WTC11 (cell line): ENCODE measurements around the gene ARHGAP15. TPM values are rescaled to one million over a fixed set of nuclear protein-coding genes. Genes with fewer than 3 reads are reported as not detected.

Source experiments
- ATAC-seq: fragments of 200-7000 bp; cut with Tn5 transposase; 2 replicates; pipeline ENCODE4 v1.10.0; 2021; ENCODE audit warnings: mild to moderate bottlenecking, moderate library complexity
- CTCF ChIA-PET: fragments of 300-600 bp; sonication (Branson Sonifier 250); formaldehyde crosslinking; loops from one replicate; lab custom pipeline; 2021; ENCODE audit warnings: antibody characterized with exemption; lab: Charles Lee
- POLR2A ChIA-PET: fragments of 350-600 bp; sonication (Branson Sonifier 250); formaldehyde crosslinking; loops from one replicate; lab custom pipeline; 2021; ENCODE audit warnings: antibody characterized with exemption; lab: Charles Lee
- DNase-seq: peaks from one replicate; pipeline ENCODE4 v3.0.0; 2021; ENCODE audit warnings: low spot score
- H3K27ac Mint-ChIP-seq: 2 replicates; pipeline ENCODE4 v1.8.0; 2021; ENCODE audit warnings: mixed read lengths
- H3K27me3 Mint-ChIP-seq: 2 replicates; pipeline ENCODE4 v1.8.0; 2021; ENCODE audit warnings: low read depth, mild to moderate bottlenecking, moderate library complexity, mixed read lengths
- H3K36me3 Mint-ChIP-seq: 2 replicates; pipeline ENCODE4 v1.8.0; 2021; ENCODE audit warnings: mixed read lengths
- H3K4me1 Mint-ChIP-seq: 2 replicates; pipeline ENCODE4 v1.8.0; 2022; ENCODE audit warnings: mixed read lengths
- H3K4me3 Mint-ChIP-seq: 2 replicates; pipeline ENCODE4 v1.8.0; 2021; ENCODE audit warnings: mild to moderate bottlenecking, moderate library complexity, mixed read lengths
- H3K9me3 Mint-ChIP-seq: 2 replicates; pipeline ENCODE4 v1.8.0; 2021; ENCODE audit warnings: mixed read lengths
- ATF1 ChIP-seq: sonication (generic); formaldehyde crosslinking; IDR thresholded peaks from 2 replicates; pipeline ENCODE4 v1.8.1; 2023; ENCODE audit warnings: mild to moderate bottlenecking, moderate library complexity, missing genetic modification reagents
- ATF3 ChIP-seq: sonication (generic); formaldehyde crosslinking; conservative IDR thresholded peaks from 2 replicates; pipeline ENCODE4 v1.8.1; 2022; ENCODE audit warnings: mild to moderate bottlenecking, missing genetic modification reagents
- CREM ChIP-seq: sonication (generic); formaldehyde crosslinking; IDR thresholded peaks from 2 replicates; pipeline ENCODE4 v1.8.1; 2022; ENCODE audit warnings: mild to moderate bottlenecking, missing genetic modification reagents, moderate library complexity
- E2F4 ChIP-seq: sonication (generic); formaldehyde crosslinking; IDR thresholded peaks from 2 replicates; pipeline ENCODE4 v1.8.1; 2022; ENCODE audit warnings: low read depth, mild to moderate bottlenecking, moderate library complexity, missing genetic modification reagents, borderline replicate concordance
- ELF4 ChIP-seq: sonication (generic); formaldehyde crosslinking; IDR thresholded peaks from 2 replicates; pipeline ENCODE4 v1.8.1; 2022; ENCODE audit warnings: low read depth, mild to moderate bottlenecking, moderate library complexity, missing genetic modification reagents
- EMX1 ChIP-seq: fragments of 250-450 bp; sonication (Bioruptor Pico); IDR thresholded peaks from 2 replicates; pipeline ENCODE4 v1.8.0; 2021; ENCODE audit warnings: mild to moderate bottlenecking
- ESRRA ChIP-seq: sonication (generic); formaldehyde crosslinking; IDR thresholded peaks from 2 replicates; pipeline ENCODE4 v1.8.1; 2022; ENCODE audit warnings: mild to moderate bottlenecking, missing genetic modification reagents, borderline replicate concordance
- FOXJ3 ChIP-seq: sonication (generic); formaldehyde crosslinking; IDR thresholded peaks from 2 replicates; pipeline ENCODE4 v1.9.0; 2021; ENCODE audit warnings: missing genetic modification reagents, mild to moderate bottlenecking, borderline replicate concordance
- FOXK1 ChIP-seq: sonication (generic); formaldehyde crosslinking; IDR thresholded peaks from 2 replicates; pipeline ENCODE4 v1.8.0; 2022; ENCODE audit warnings: mild to moderate bottlenecking, moderate library complexity, missing genetic modification reagents
- FOXP4 ChIP-seq: sonication (generic); formaldehyde crosslinking; IDR thresholded peaks from 2 replicates; pipeline ENCODE4 v1.8.0; 2022; ENCODE audit warnings: mild to moderate bottlenecking, missing genetic modification reagents
- JAZF1 ChIP-seq: fragments of 250-450 bp; sonication (Bioruptor Pico); IDR thresholded peaks from 2 replicates; pipeline ENCODE4 v1.9.0; 2021; ENCODE audit warnings: moderate library complexity, mild to moderate bottlenecking, inconsistent platforms
- MXD4 ChIP-seq: fragments of 250-450 bp; sonication (Bioruptor Pico); IDR thresholded peaks from 2 replicates; pipeline ENCODE4 v1.8.0; 2021; ENCODE audit warnings: mild to moderate bottlenecking, moderate library complexity, borderline replicate concordance
- MYBL2 ChIP-seq: sonication (generic); formaldehyde crosslinking; IDR thresholded peaks from 2 replicates; pipeline ENCODE4 v1.8.1; 2023; ENCODE audit warnings: mild to moderate bottlenecking, moderate library complexity, missing genetic modification reagents
- NFE2L1 ChIP-seq: sonication (generic); formaldehyde crosslinking; IDR thresholded peaks from 2 replicates; pipeline ENCODE4 v1.8.1; 2023; ENCODE audit warnings: missing genetic modification reagents
- NFYB ChIP-seq: sonication (generic); formaldehyde crosslinking; conservative IDR thresholded peaks from 2 replicates; pipeline ENCODE4 v1.8.0; 2022; ENCODE audit warnings: low read depth, missing genetic modification reagents
- NR1H2 ChIP-seq: sonication (generic); formaldehyde crosslinking; IDR thresholded peaks from 2 replicates; pipeline ENCODE4 v1.9.0; 2021; ENCODE audit warnings: mild to moderate bottlenecking, moderate library complexity, missing genetic modification reagents
- NR2C2 ChIP-seq: sonication (generic); formaldehyde crosslinking; IDR thresholded peaks from 2 replicates; pipeline ENCODE4 v1.8.0; 2022; ENCODE audit warnings: mild to moderate bottlenecking, missing genetic modification reagents
- OVOL2 ChIP-seq: fragments of 250-450 bp; sonication (Bioruptor Pico); IDR thresholded peaks from 2 replicates; pipeline ENCODE4 v1.9.0; 2021; ENCODE audit warnings: mild to moderate bottlenecking, borderline replicate concordance
- SMAD3 ChIP-seq: sonication (generic); formaldehyde crosslinking; IDR thresholded peaks from 2 replicates; pipeline ENCODE4 v1.8.0; 2022; ENCODE audit warnings: missing genetic modification reagents, mild to moderate bottlenecking, borderline replicate concordance
- TCF7 ChIP-seq: sonication (generic); formaldehyde crosslinking; IDR thresholded peaks from 2 replicates; pipeline ENCODE4 v1.8.0; 2022; ENCODE audit warnings: mild to moderate bottlenecking, low read depth, missing genetic modification reagents, moderate library complexity
- TP53 ChIP-seq: sonication (generic); formaldehyde crosslinking; IDR thresholded peaks from 2 replicates; pipeline ENCODE4 v1.8.1; 2023; ENCODE audit warnings: mild to moderate bottlenecking, missing genetic modification reagents
- ZNF219 ChIP-seq: sonication (generic); formaldehyde crosslinking; IDR thresholded peaks from 2 replicates; pipeline ENCODE4 v1.8.0; 2023; ENCODE audit warnings: missing genetic modification reagents, mild to moderate bottlenecking, borderline replicate concordance
- ZNF263 ChIP-seq: sonication (generic); formaldehyde crosslinking; IDR thresholded peaks from 2 replicates; pipeline ENCODE4 v1.8.1; 2022; ENCODE audit warnings: low read depth, mild to moderate bottlenecking, moderate library complexity, missing genetic modification reagents
- ZNF416 ChIP-seq: fragments of 250-450 bp; sonication (Bioruptor Pico); IDR thresholded peaks from 2 replicates; pipeline ENCODE4 v1.9.0; 2021; ENCODE audit warnings: mild to moderate bottlenecking, inconsistent platforms
- ZNF512 ChIP-seq: sonication (generic); formaldehyde crosslinking; IDR thresholded peaks from 2 replicates; pipeline ENCODE4 v1.8.1; 2022; ENCODE audit warnings: missing genetic modification reagents, borderline replicate concordance
- total RNA-seq: library from RNA; stranded (reverse); gene quantifications from 3 replicates; pipeline ENCODE4 v1.2.3, GENCODE V29; 2021

The ARHGAP15 gene
- total RNA-seq, 1 experiment from 2014 or later = 0.28 TPM

- ChIA-PET POLR2A (no interaction called here), CTCF (no interaction called here)
- TF ChIP-seq ZNF219 (CRISPR knock-in tag) (no peak), MXD4 (CRISPR knock-in tag) (no peak), NFYB (CRISPR knock-in tag) (no peak), MYBL2 (CRISPR knock-in tag) (no peak), FOXP4 (CRISPR knock-in tag) (no peak), NR2C2 (CRISPR knock-in tag) (no peak), FOXK1 (CRISPR knock-in tag) (no peak), JAZF1 (CRISPR knock-in tag) (no peak)
- H3K4me1 Mint-ChIP-seq = no peaks in the 10 kb centered on the region
- no peaks in the 10 kb centered on the region for H3K36me3 Mint-ChIP-seq
- no peaks in the 10 kb centered on the region for H3K9me3 Mint-ChIP-seq
- DNase-seq (no peak), ATAC-seq (no peak)
- H3K27ac Mint-ChIP-seq = no peak overlapping the region
- H3K27me3 Mint-ChIP-seq = no peaks in the 10 kb centered on the region
- no peak overlapping the region for H3K4me3 Mint-ChIP-seq
Measured at GRCh38 chr2:143422681-143423080, 293.5 kb downstream of the ARHGAP15 start.

- Mint-ChIP-seq H3K9me3 (no peaks in the 10 kb centered on the region), H3K4me1 (no peaks in the 10 kb centered on the region), H3K27ac (no peak overlapping the region), H3K4me3 (no peak overlapping the region), H3K36me3 (no peaks in the 10 kb centered on the region), H3K27me3 (no peaks in the 10 kb centered on the region)
- ChIA-PET POLR2A (no interaction called here), CTCF (no interaction called here)
- ATAC-seq (no peak), DNase-seq (no peak)
- TF ChIP-seq TCF7 = no peak
- TF ChIP-seq ZNF416 (CRISPR knock-in tag) = no peak
Measured at GRCh38 chr2:143425896-143426295, 296.7 kb downstream of the ARHGAP15 start.

- no peaks in the 10 kb centered on the region for H3K36me3 Mint-ChIP-seq
- TF ChIP-seq TP53 (CRISPR knock-in tag) (no peak), FOXJ3 (no peak), ATF1 (no peak), NFE2L1 (CRISPR knock-in tag) (no peak), ZNF263 (CRISPR knock-in tag) (no peak), CREM (CRISPR knock-in tag) (no peak), E2F4 (CRISPR knock-in tag) (no peak), SMAD3 (no peak), ELF4 (no peak)
- TF ChIP-seq, all 79 proteins: peak for 0
- ChIA-PET POLR2A (no interaction called here), CTCF (no interaction called here)
- DNase-seq (no peak), ATAC-seq (no peak)
- Mint-ChIP-seq H3K9me3 (no peaks in the 10 kb centered on the region), H3K27me3 (no peaks in the 10 kb centered on the region), H3K4me1 (no peaks in the 10 kb centered on the region), H3K27ac (no peak overlapping the region), H3K4me3 (no peak overlapping the region)
Measured at GRCh38 chr2:143426296-143426695, 297.1 kb downstream of the ARHGAP15 start.

GRCh38 chr2:143428700-143429099 lies 299.5 kb downstream of the ARHGAP15 start:
- Mint-ChIP-seq H3K9me3 (no peaks in the 10 kb centered on the region), H3K36me3 (no peaks in the 10 kb centered on the region), H3K27ac (no peak overlapping the region), H3K4me1 (no peaks in the 10 kb centered on the region), H3K27me3 (no peaks in the 10 kb centered on the region), H3K4me3 (no peak overlapping the region)
- DNase-seq (no peak), ATAC-seq (no peak)
- ChIA-PET POLR2A (no interaction called here), CTCF (no interaction called here)
- TF ChIP-seq ZNF416 (CRISPR knock-in tag) (no peak), CREM (CRISPR knock-in tag) (no peak), EMX1 (CRISPR knock-in tag) (no peak), ZNF512 (CRISPR knock-in tag) (no peak), ATF3 (CRISPR knock-in tag) (no peak), NR1H2 (no peak), ESRRA (CRISPR knock-in tag) (no peak), OVOL2 (CRISPR knock-in tag) (no peak)
